H9 (cell line): Measurements from ENCODE around the gene TTC39B. TPM values are rescaled to one million over a fixed set of nuclear protein-coding genes. Genes with fewer than 3 reads are reported as not detected.

Source experiments
- DNase-seq: peaks from one replicate; pipeline ENCODE4 v3.0.0-alpha.2; 2017
- H2AFZ ChIP-seq: one replicate; pipeline ENCODE4 v1.6.1; 2013; ENCODE audit warnings: mild to moderate bottlenecking, low read length, control low read depth, moderate library complexity
- H2AK5ac ChIP-seq: 2 replicates; pipeline ENCODE4 v1.6.1; 2013; ENCODE audit warnings: low read length, control low read depth, mixed read lengths; ENCODE audit not compliant: insufficient read length
- H2BK120ac ChIP-seq: one replicate; pipeline ENCODE4 v1.6.1; 2013; ENCODE audit warnings: low read depth, mild to moderate bottlenecking, low read length, control low read depth, inconsistent platforms; ENCODE audit not compliant: poor library complexity, severe bottlenecking
- H2BK12ac ChIP-seq: 2 replicates; pipeline ENCODE4 v1.6.1; 2013; ENCODE audit warnings: low read length, control low read depth, mixed read lengths, low read depth; ENCODE audit not compliant: insufficient read length
- H2BK15ac ChIP-seq: 2 replicates; pipeline ENCODE4 v1.6.1; 2013; ENCODE audit warnings: low read depth, low read length, control low read depth
- H2BK20ac ChIP-seq: one replicate; pipeline ENCODE4 v1.6.1; 2013; ENCODE audit warnings: low read depth, mild to moderate bottlenecking, low read length, control low read depth, inconsistent platforms; ENCODE audit not compliant: poor library complexity, severe bottlenecking
- H2BK5ac ChIP-seq: 2 replicates; pipeline ENCODE4 v1.6.1; 2013; ENCODE audit warnings: low read length, control low read depth, mixed read lengths; ENCODE audit not compliant: insufficient read length
- H3K14ac ChIP-seq: 2 replicates; pipeline ENCODE4 v1.6.1; 2013; ENCODE audit warnings: low read length, control low read depth; ENCODE audit not compliant: insufficient read depth
- H3K18ac ChIP-seq: 2 replicates; pipeline ENCODE4 v1.6.1; 2013; ENCODE audit warnings: low read depth, mild to moderate bottlenecking, mixed read lengths, low read length, control low read depth; ENCODE audit not compliant: insufficient read length
- H3K23ac ChIP-seq: 2 replicates; pipeline ENCODE4 v1.6.1; 2013; ENCODE audit warnings: low read length, control low read depth, mixed read lengths, low read depth; ENCODE audit not compliant: insufficient read length
- H3K23me2 ChIP-seq: 2 replicates; pipeline ENCODE4 v1.6.1; 2013; ENCODE audit warnings: low read depth, mild to moderate bottlenecking, mixed read lengths, low read length, control low read depth; ENCODE audit not compliant: insufficient read length, poor library complexity, severe bottlenecking
- H3K27ac ChIP-seq: 2 replicates; pipeline ENCODE4 v1.5.1; 2013; ENCODE audit warnings: low read length, control low read depth, mixed read lengths, low read depth; ENCODE audit not compliant: insufficient read length
- H3K27me3 ChIP-seq: 2 replicates; pipeline ENCODE4 v1.6.1; 2013; ENCODE audit warnings: low read length, control low read depth, inconsistent platforms; ENCODE audit not compliant: insufficient read depth
- H3K4ac ChIP-seq: 2 replicates; pipeline ENCODE4 v1.6.1; 2013; ENCODE audit warnings: low read depth, mild to moderate bottlenecking, control low read depth, inconsistent platforms, low read length, moderate library complexity
- H3K4me1 ChIP-seq: 2 replicates; pipeline ENCODE4 v1.6.1; 2013; ENCODE audit warnings: low read length, control low read depth, inconsistent platforms; ENCODE audit not compliant: insufficient read depth
- H3K4me2 ChIP-seq: 2 replicates; pipeline ENCODE4 v1.6.1; 2013; ENCODE audit warnings: low read length, control low read depth, mixed read lengths; ENCODE audit not compliant: insufficient read length, insufficient read depth
- H3K56ac ChIP-seq: 2 replicates; pipeline ENCODE4 v1.6.1; 2013; ENCODE audit warnings: low read depth, mild to moderate bottlenecking, mixed read lengths, low read length, control low read depth; ENCODE audit not compliant: insufficient read length
- H3K79me1 ChIP-seq: 2 replicates; pipeline ENCODE4 v1.6.1; 2013; ENCODE audit warnings: low read depth, mild to moderate bottlenecking, moderate library complexity, low read length, control low read depth, inconsistent platforms; ENCODE audit not compliant: insufficient read depth, poor library complexity, severe bottlenecking
- H3K79me2 ChIP-seq: 2 replicates; pipeline ENCODE4 v1.6.1; 2013; ENCODE audit warnings: low read length, control low read depth, inconsistent platforms; ENCODE audit not compliant: insufficient read depth
- H3K9ac ChIP-seq: 2 replicates; pipeline ENCODE4 v1.6.1; 2013; ENCODE audit warnings: low read length, control low read depth, mixed read lengths; ENCODE audit not compliant: insufficient read length; ENCODE audit errors: extremely low read depth
- H3K9me3 ChIP-seq: one replicate; pipeline ENCODE4 v1.6.1; 2013; ENCODE audit warnings: low read depth, low read length, inconsistent platforms; ENCODE audit not compliant: control insufficient read depth
- H3T11ph ChIP-seq: one replicate; pipeline ENCODE4 v1.6.1; 2013; ENCODE audit warnings: mild to moderate bottlenecking, low read length, control low read depth, inconsistent platforms
- H4K20me1 ChIP-seq: one replicate; pipeline ENCODE4 v1.6.1; 2013; ENCODE audit not compliant: control insufficient read depth, insufficient read length, insufficient read depth
- H4K5ac ChIP-seq: 2 replicates; pipeline ENCODE4 v1.6.1; 2013; ENCODE audit warnings: low read depth, mild to moderate bottlenecking, mixed read lengths, low read length, control low read depth; ENCODE audit not compliant: insufficient read length
- H4K8ac ChIP-seq: replicated peaks from 2 replicates; pipeline ENCODE4 v1.6.1; 2013; ENCODE audit warnings: low read length, control low read depth, mixed read lengths, low read depth; ENCODE audit not compliant: insufficient read length
- H4K91ac ChIP-seq: 2 replicates; pipeline ENCODE4 v1.6.1; 2013; ENCODE audit warnings: low read depth, mild to moderate bottlenecking, moderate library complexity, mixed read lengths, low read length, control low read depth; ENCODE audit not compliant: insufficient read length
- H3K27ac Mint-ChIP-seq, 3 experiments: 2 replicates in 2 of 3; 3 replicates in 1 of 3; pipeline ENCODE4 v1.8.0; 2020 to 2021; ENCODE audit warnings: mixed read lengths in 3 of 3, mild to moderate bottlenecking in 1 of 3, moderate library complexity in 1 of 3
- H3K27me3 Mint-ChIP-seq: 2 replicates; pipeline ENCODE4 v1.8.0; 2021; ENCODE audit warnings: low read depth, mild to moderate bottlenecking, moderate library complexity, mixed read lengths
- H3K36me3 Mint-ChIP-seq, 3 experiments: 2 replicates in 2 of 3; 3 replicates in 1 of 3; pipeline ENCODE4 v1.8.0; 2020 to 2021; ENCODE audit warnings: low read depth in 3 of 3, mixed read lengths in 3 of 3; ENCODE audit not compliant: insufficient read depth in 1 of 3
- H3K4me1 Mint-ChIP-seq, 2 experiments: 2 replicates each; pipeline ENCODE4 v1.8.0; 2020; ENCODE audit warnings: mixed read lengths in 2 of 2
- H3K4me3 Mint-ChIP-seq, 2 experiments: 2 replicates in 1 of 2; 3 replicates in 1 of 2; pipeline ENCODE4 v1.8.0; 2020 to 2021; ENCODE audit warnings: mild to moderate bottlenecking in 2 of 2, mixed read lengths in 2 of 2, moderate library complexity in 1 of 2
- H3K9me3 Mint-ChIP-seq, 2 experiments: 2 replicates in 1 of 2; 3 replicates in 1 of 2; pipeline ENCODE4 v1.8.0; 2020; ENCODE audit warnings: mild to moderate bottlenecking in 2 of 2, mixed read lengths in 2 of 2, moderate library complexity in 1 of 2
- CTCF ChIP-seq: fragments of 200-600 bp; sonication (generic); conservative IDR thresholded peaks from 3 replicates; pipeline ENCODE4 v1.8.0; 2021; ENCODE audit warnings: antibody characterized with exemption, mild to moderate bottlenecking
- WGBS: extraction: QIAGEN DNeasy Blood & Tissue Kit; methylation state at CpG from one replicate; pipeline ENCODE4 v1.1.7; 2013; ENCODE audit warnings: missing lambda C conversion rate, low lambda C conversion rate, mixed read lengths; ENCODE audit not compliant: insufficient read length; ENCODE audit errors: extremely low coverage; 5-methylcytosine and 5-hydroxymethylcytosine counted together
- total RNA-seq: library from RNA; stranded (reverse); gene quantifications from 2 replicates; pipeline ENCODE4 v1.2.1, GENCODE V29; 2021

The TTC39B gene
- total RNA-seq, 1 experiment from 2014 or later, result 8.2 TPM

- H2BK120ac ChIP-seq, result no peak overlapping the region
- Mint-ChIP-seq H3K36me3 (peaks cover 10 to 18% (median 18%) of the 10 kb centered on the region in 3 experiments), H3K27ac (peak overlapping the region in 1 of 3 experiments; percentile 16; a peak in 2 of 7 replicates), H3K9me3 (peaks cover 8 to 12% of the 10 kb centered on the region in 2 experiments), H3K27me3 (no peaks in the 10 kb centered on the region; the same call in 1 of the 2 replicates), H3K4me1 (peaks cover 23 to 36% of the 10 kb centered on the region in 2 experiments), H3K4me3 (no peak overlapping the region)
- H2BK20ac ChIP-seq, result no peak overlapping the region
- H3K4me1 ChIP-seq, result 0 out of 2 replicates have a peak, but pooled peaks cover 6% of the 10 kb centered on the region
- no peaks in the 10 kb centered on the region for H3K23me2 ChIP-seq
- H2BK15ac ChIP-seq, result no peak overlapping the region
- no peak overlapping the region for H2AFZ ChIP-seq
- H2BK12ac ChIP-seq, result no peak overlapping the region
- H4K91ac ChIP-seq, result no peak overlapping the region
- no peak overlapping the region for H3K18ac ChIP-seq
- no peak overlapping the region for H3K9ac ChIP-seq
- H2BK5ac ChIP-seq, result no peak overlapping the region
- no peak overlapping the region for H4K8ac ChIP-seq
- TF ChIP-seq CTCF, result no peak
- H4K5ac ChIP-seq, result no peak overlapping the region
- no peaks in the 10 kb centered on the region for H4K20me1 ChIP-seq
- H2AK5ac ChIP-seq, result no peak overlapping the region
- no peaks in the 10 kb centered on the region for H3K79me1 ChIP-seq
- no peaks in the 10 kb centered on the region; the same call in 1 of the 2 replicates for H3K79me2 ChIP-seq
- H3K14ac ChIP-seq, result no peak overlapping the region
- H3K9me3 ChIP-seq, result no peaks in the 10 kb centered on the region
- H3K27me3 ChIP-seq, result no peaks in the 10 kb centered on the region
- no CpG with 5 or more reads among the region's 4 CpGs for WGBS
- H3T11ph ChIP-seq, result no peak overlapping the region
- H3K56ac ChIP-seq, result no peak overlapping the region
- no peak overlapping the region for H3K4me2 ChIP-seq
- H3K23ac ChIP-seq, result no peak overlapping the region
- no peak overlapping the region for H3K27ac ChIP-seq
- no peak for DNase-seq
- H3K4ac ChIP-seq, result no peak overlapping the region
These were observed 20.7 kb downstream of the TTC39B start for GRCh38 chr9:15286161-15286821.
